Measurements from ENCODE around the gene CYP3A4. TPM values are rescaled to one million over a fixed set of nuclear protein-coding genes. Genes with fewer than 3 reads are reported as not detected.

Gene CYP3A4
- total RNA-seq, 1 experiment from 2014 or later: not detected

DNA sequence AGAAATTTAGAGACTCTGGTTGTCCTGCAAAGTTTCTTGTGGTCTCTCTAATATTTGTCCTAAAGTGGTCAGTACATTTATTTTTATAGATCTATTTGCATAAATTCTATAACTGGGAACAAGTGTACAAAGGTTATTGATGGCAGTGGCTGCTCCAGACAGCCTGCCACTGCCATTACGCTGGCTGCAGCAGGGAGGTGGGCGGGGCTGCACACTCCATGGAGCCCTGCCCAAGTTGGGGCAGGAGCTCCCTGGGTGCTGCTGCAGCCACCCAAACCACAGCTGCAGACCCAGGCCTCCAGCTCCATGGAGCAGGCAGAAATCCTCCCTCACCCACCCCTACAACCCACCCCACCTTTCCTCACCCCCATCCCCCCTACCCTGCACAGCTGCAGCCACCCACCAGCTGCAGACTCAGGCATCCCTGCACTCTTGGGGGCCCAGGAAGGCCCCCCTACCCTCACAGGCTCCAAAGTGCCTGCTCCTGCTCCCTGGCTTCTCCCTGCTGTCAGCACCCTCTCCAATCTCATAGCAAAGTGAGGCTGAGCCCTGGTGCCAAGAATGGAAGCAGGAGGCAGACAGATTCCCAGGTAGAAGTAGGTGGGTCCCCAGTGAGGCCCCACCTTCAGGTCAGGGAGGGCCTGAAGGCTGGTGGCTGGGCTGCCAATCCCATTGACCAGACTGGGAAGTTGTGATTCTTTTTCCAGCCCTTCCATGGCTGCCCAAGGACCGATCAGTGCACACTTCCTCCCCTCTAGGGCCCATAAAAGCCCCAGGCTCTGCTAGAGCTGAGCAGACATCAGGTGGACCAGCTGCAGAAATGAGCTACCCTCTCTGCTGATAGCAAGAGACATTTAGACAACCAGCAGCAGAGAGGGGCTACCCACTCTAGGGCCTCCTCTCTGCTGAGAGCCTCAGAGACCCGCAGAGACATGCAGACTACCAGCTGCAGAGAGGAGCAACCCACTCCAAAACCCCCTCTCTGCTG is 39.0 kb upstream of the CYP3A4 start:
- no peak overlapping the region for H3K4me3 ChIP-seq (ENCODE audit: low read depth, low read length)
- ChIA-PET CTCF (no interaction called here), POLR2A (no interaction called here)
- DNase-seq: no peak
- Mint-ChIP-seq H3K27ac (ENCODE audit: unreplicated experiment) (no peak overlapping the region), H3K4me3 (ENCODE audit: unreplicated experiment) (no peak overlapping the region), H3K9me3 (ENCODE audit: unreplicated experiment) (no peaks in the 10 kb centered on the region), H3K4me1 (ENCODE audit: low read depth, unreplicated experiment) (peaks cover 18% of the 10 kb centered on the region), H3K36me3 (ENCODE audit: insufficient read depth, unreplicated experiment) (no peaks in the 10 kb centered on the region), H3K27me3 (ENCODE audit: insufficient read depth, unreplicated experiment) (no peaks in the 10 kb centered on the region)
- no TSS peak for BruUV-seq (replicated peaks)
- H3K9me3 ChIP-seq: peaks cover 7% of the 10 kb centered on the region; the same call in 1 of the 2 replicates
- intact Hi-C loops (cut with micrococcal nuclease; ENCODE audit: unreplicated experiment): no loop called here
- H3K4me1 ChIP-seq: peaks cover 28% of the 10 kb centered on the region
- no peaks in the 10 kb centered on the region for H3K36me3 ChIP-seq (ENCODE audit: control insufficient read depth, insufficient read depth, low read length)
- TF ChIP-seq, protein P1, sequence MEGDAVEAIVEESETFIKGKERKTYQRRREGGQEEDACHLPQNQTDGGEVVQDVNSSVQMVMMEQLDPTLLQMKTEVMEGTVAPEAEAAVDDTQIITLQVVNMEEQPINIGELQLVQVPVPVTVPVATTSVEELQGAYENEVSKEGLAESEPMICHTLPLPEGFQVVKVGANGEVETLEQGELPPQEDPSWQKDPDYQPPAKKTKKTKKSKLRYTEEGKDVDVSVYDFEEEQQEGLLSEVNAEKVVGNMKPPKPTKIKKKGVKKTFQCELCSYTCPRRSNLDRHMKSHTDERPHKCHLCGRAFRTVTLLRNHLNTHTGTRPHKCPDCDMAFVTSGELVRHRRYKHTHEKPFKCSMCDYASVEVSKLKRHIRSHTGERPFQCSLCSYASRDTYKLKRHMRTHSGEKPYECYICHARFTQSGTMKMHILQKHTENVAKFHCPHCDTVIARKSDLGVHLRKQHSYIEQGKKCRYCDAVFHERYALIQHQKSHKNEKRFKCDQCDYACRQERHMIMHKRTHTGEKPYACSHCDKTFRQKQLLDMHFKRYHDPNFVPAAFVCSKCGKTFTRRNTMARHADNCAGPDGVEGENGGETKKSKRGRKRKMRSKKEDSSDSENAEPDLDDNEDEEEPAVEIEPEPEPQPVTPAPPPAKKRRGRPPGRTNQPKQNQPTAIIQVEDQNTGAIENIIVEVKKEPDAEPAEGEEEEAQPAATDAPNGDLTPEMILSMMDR (IDR thresholded peaks at IDR 0.05; ENCODE audit: insufficient read depth in 1 of 2, low read depth in 1 of 2, low read length in 1 of 2, severe bottlenecking in 1 of 2, unreplicated experiment in 1 of 2): no peak
- no peaks in the 10 kb centered on the region for H3K27me3 ChIP-seq (replicated peaks; ENCODE audit: control insufficient read depth, insufficient read depth, low read length)

DNA sequence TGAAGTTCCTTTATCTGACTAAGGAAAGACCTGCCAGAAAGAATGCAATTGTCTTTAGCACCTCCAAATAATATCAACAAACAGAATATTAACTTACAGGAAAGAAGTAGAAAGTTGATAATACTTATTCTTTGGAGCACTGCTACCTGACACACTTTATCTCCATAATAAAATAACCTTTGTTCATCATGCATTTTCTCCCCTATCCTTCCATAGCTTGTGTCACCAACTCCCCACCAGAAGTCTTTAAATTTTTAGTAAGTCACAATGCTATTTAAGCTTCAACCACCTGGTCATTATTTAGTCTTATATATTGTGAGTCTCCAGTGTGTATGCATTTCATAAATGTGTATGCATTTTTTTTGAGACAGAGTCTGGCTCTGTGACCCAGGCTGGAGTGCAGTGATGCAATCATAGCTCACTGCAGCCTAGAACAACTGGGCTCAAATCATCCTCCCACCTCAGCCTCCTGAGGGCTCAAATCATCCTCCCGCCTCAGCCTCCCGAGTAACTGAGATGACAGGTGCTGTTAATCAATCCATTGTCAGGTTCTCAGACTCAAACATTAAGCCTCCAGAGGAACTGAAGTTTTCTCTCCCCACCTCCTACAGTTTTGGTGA is 36.5 kb upstream of the CYP3A4 start:
- TF ChIP-seq, protein P1 (IDR thresholded peaks at IDR 0.05; ENCODE audit: insufficient read depth in 1 of 2, low read depth in 1 of 2, low read length in 1 of 2, severe bottlenecking in 1 of 2, unreplicated experiment in 1 of 2): no peak
- BruUV-seq (replicated peaks): no TSS peak
- Histone ChIP-seq H3K4me3 (ENCODE audit: low read depth, low read length) (no peak overlapping the region), H3K4me1 (peaks cover 7% of the 10 kb centered on the region), H3K9me3 (peaks cover 7% of the 10 kb centered on the region; the same call in 1 of the 2 replicates), H3K36me3 (ENCODE audit: control insufficient read depth, insufficient read depth, low read length) (no peaks in the 10 kb centered on the region), H3K27me3 (replicated peaks; ENCODE audit: control insufficient read depth, insufficient read depth, low read length) (no peaks in the 10 kb centered on the region)
- ChIA-PET CTCF (no interaction called here), POLR2A (no interaction called here)
- intact Hi-C loops (cut with micrococcal nuclease; ENCODE audit: unreplicated experiment): no loop called here
- no peak for DNase-seq
- no peaks in the 10 kb centered on the region for H3K36me3 Mint-ChIP-seq (ENCODE audit: insufficient read depth, unreplicated experiment)
- H3K27me3 Mint-ChIP-seq (ENCODE audit: insufficient read depth, unreplicated experiment): no peaks in the 10 kb centered on the region
- H3K4me1 Mint-ChIP-seq (ENCODE audit: low read depth, unreplicated experiment): peaks cover 7% of the 10 kb centered on the region
- no peaks in the 10 kb centered on the region for H3K9me3 Mint-ChIP-seq (ENCODE audit: unreplicated experiment)
- H3K27ac Mint-ChIP-seq (ENCODE audit: unreplicated experiment): no peak overlapping the region
- H3K4me3 Mint-ChIP-seq (ENCODE audit: unreplicated experiment): no peak overlapping the region

- ChIA-PET CTCF (no interaction called here), POLR2A (no interaction called here)
- H3K36me3 ChIP-seq (ENCODE audit: control insufficient read depth, insufficient read depth, low read length): no peaks in the 10 kb centered on the region
- H3K9me3 ChIP-seq: peaks cover 12% of the 10 kb centered on the region
- TF ChIP-seq, protein P1 (IDR thresholded peaks at IDR 0.05; ENCODE audit: insufficient read depth in 1 of 2, low read depth in 1 of 2, low read length in 1 of 2, severe bottlenecking in 1 of 2, unreplicated experiment in 1 of 2): no peak
- BruUV-seq (replicated peaks): no TSS peak
- peaks cover 20% of the 10 kb centered on the region for H3K9me3 Mint-ChIP-seq (ENCODE audit: unreplicated experiment)
- DNase-seq: no peak
- H3K27me3 ChIP-seq (replicated peaks; ENCODE audit: control insufficient read depth, insufficient read depth, low read length): no peaks in the 10 kb centered on the region
- H3K4me1 ChIP-seq: no peaks in the 10 kb centered on the region
- no peak overlapping the region for H3K4me3 ChIP-seq (ENCODE audit: low read depth, low read length)
- H3K36me3 Mint-ChIP-seq (ENCODE audit: insufficient read depth, unreplicated experiment): no peaks in the 10 kb centered on the region
- H3K4me1 Mint-ChIP-seq (ENCODE audit: low read depth, unreplicated experiment): no peaks in the 10 kb centered on the region
- H3K27ac Mint-ChIP-seq (ENCODE audit: unreplicated experiment): no peak overlapping the region
- intact Hi-C loops (cut with micrococcal nuclease; ENCODE audit: unreplicated experiment): no loop called here
- peaks cover 6% of the 10 kb centered on the region for H3K27me3 Mint-ChIP-seq (ENCODE audit: insufficient read depth, unreplicated experiment)
- H3K4me3 Mint-ChIP-seq (ENCODE audit: unreplicated experiment): no peak overlapping the region
These were observed 24.8 kb upstream of the CYP3A4 start for GRCh38 chr7:99808766-99809165.

Data from Caco-2 (cell line).